ENCODE measurements around the gene HSD17B8.

HSD17B8 gene

DNA sequence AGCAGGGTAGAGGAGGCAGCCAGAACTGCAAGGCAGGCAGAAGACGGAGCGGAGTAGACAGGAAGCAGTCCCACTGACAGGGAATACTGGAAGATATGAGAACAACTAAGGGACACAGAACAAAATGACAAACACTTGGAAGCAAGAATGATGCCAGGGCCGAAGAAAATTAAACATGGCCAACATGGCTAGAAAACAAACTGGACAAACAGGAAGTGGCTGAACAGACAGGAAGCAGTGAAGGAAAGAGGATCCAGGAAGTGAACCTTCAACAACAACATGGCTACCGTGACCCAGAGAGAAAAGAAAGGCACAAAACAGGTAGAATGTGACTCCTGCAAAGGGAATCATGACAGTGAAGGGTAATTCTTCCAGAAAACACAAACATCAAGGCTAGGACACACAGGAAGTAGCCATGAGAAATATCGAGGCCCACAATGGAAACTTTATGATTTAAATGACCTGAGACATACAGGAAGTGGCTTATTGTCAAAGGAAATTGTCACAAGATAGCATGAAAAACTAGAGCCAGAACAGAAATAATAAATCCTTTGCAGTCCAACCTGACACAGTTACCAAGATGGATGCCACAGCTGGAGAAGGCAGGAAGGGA, 21.3 kb upstream of the HSD17B8 start:
- no peaks in the 10 kb centered on the region for H3K79me2 ChIP-seq (ENCODE audit: control insufficient read depth, insufficient read depth, low read length, unreplicated experiment)
- no peaks in the 10 kb centered on the region for H3K36me3 ChIP-seq (ENCODE audit: insufficient read depth, low read length)
- no peaks in the 10 kb centered on the region for H3K4me1 ChIP-seq (ENCODE audit: control insufficient read depth, insufficient read depth, low read length, unreplicated experiment)
- H3K27me3 ChIP-seq (ENCODE audit: insufficient read depth, low read length): no peaks in the 10 kb centered on the region
- H3K4me3 ChIP-seq (ENCODE audit: low read depth, low read length): no peak overlapping the region
- no peak overlapping the region for H3K27ac ChIP-seq (ENCODE audit: low read depth, low read length)
- H2AFZ ChIP-seq (ENCODE audit: low read length, unreplicated experiment): peak overlapping the region; percentile 47

DNA sequence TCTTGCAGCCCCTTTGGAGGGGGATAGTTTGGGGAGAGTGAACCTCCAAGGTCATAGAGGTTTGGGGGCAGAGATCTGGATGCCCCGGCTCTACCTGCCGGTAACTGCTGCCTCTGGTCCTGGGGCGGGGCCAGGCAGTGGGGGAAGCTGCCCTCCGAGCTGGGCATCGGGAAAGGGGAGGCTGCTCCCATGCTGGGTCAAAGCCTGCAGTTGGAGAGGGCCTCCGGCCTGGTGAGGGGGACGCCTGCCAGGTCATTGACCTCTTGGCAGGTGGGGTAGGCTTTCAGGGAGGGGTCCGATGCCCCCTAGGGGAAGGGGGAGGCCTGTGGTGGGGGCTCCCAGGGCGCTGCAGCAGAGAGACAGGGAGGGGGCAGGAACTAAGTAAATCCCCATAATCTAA, 19.3 kb upstream of the HSD17B8 start:
- no peaks in the 10 kb centered on the region for H3K36me3 ChIP-seq (ENCODE audit: insufficient read depth, low read length)
- H3K79me2 ChIP-seq (ENCODE audit: control insufficient read depth, insufficient read depth, low read length, unreplicated experiment): no peaks in the 10 kb centered on the region
- no peak overlapping the region for H3K4me3 ChIP-seq (ENCODE audit: low read depth, low read length)
- H2AFZ ChIP-seq (ENCODE audit: low read length, unreplicated experiment): no peak overlapping the region
- H3K4me1 ChIP-seq (ENCODE audit: control insufficient read depth, insufficient read depth, low read length, unreplicated experiment): no peaks in the 10 kb centered on the region
- H3K27me3 ChIP-seq (ENCODE audit: insufficient read depth, low read length): no peaks in the 10 kb centered on the region
- H3K27ac ChIP-seq (ENCODE audit: low read depth, low read length): no peak overlapping the region

DNA sequence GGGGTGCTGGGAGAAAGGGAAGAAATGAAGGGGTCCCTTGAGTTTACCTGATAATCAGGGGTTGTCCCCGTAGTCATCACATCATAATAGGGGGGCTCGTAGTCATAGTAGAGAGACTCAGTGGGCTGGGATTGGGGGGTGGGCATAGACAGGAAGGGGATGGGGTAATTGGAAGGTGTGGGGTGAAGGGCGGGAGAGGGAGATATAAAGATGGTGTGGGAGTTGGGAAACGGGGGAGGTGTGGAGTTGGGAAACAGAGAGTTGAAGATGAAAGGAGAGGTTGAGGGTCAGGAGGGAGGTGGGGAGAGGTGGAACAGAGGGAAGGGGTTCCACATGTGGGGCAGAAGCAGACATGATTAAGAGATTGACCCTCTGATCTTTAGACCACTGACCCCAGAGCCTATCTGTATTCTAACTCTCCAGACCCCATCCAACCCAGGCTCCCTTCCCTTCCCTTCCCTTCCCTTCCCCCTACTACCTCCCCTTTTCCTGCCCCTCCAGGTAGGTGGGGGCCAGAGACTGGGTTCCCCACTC, 18.7 kb upstream of the HSD17B8 start:
- no peak overlapping the region for H3K4me3 ChIP-seq (ENCODE audit: low read depth, low read length)
- no peak overlapping the region for H2AFZ ChIP-seq (ENCODE audit: low read length, unreplicated experiment)
- no peak overlapping the region for H3K27ac ChIP-seq (ENCODE audit: low read depth, low read length)
- H3K79me2 ChIP-seq (ENCODE audit: control insufficient read depth, insufficient read depth, low read length, unreplicated experiment): no peaks in the 10 kb centered on the region
- H3K4me1 ChIP-seq (ENCODE audit: control insufficient read depth, insufficient read depth, low read length, unreplicated experiment): no peaks in the 10 kb centered on the region
- H3K27me3 ChIP-seq (ENCODE audit: insufficient read depth, low read length): peaks cover 2% of the 10 kb centered on the region; the same call in 1 of the 2 replicates
- no peaks in the 10 kb centered on the region for H3K36me3 ChIP-seq (ENCODE audit: insufficient read depth, low read length)

DNA sequence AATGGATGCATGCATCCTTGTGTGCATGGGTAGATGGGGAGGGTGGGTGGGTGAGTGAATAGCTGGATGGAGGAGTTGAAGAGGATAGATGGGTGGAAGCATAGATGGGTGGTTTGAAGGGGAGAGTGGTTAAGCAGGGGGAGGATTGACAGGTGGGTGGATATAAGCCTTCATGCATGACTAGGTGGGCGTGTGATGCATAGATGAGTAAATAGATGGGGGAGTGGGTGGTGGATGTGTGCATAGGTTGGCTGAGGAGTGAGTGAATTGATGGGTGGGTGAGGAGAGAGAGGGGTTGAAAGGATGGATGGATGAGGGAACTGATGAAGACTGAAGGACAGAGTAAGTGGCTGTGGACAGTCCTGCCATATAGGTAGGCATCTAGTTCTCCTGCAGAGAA, 16.6 kb upstream of the HSD17B8 start:
- H3K79me2 ChIP-seq (ENCODE audit: control insufficient read depth, insufficient read depth, low read length, unreplicated experiment): no peaks in the 10 kb centered on the region
- H3K36me3 ChIP-seq (ENCODE audit: insufficient read depth, low read length): no peaks in the 10 kb centered on the region
- peaks cover 22% of the 10 kb centered on the region for H3K27me3 ChIP-seq (ENCODE audit: insufficient read depth, low read length)
- no peak overlapping the region for H3K4me3 ChIP-seq (ENCODE audit: low read depth, low read length)
- no peak overlapping the region for H2AFZ ChIP-seq (ENCODE audit: low read length, unreplicated experiment)
- no peak overlapping the region for H3K27ac ChIP-seq (ENCODE audit: low read depth, low read length)
- H3K4me1 ChIP-seq (ENCODE audit: control insufficient read depth, insufficient read depth, low read length, unreplicated experiment): peaks cover 8% of the 10 kb centered on the region

DNA sequence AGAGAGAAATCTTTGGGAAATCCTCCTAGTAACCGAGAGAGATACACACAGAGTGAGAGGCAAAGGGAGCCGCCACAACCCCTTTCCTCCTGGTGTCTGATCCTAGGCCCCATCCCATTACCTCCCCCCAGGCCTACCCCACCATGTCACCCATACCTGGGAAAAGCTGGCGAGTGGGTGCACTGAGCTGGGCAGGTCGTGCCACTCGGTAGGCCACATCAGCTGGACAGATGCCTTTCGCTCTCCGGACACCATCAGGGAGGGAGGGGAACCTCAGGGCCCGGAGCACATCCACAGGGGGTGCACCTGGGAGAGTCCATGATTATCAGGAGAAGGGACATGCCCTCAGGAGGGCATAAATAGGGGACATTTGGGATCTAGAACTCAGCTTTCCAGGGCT, 15.3 kb upstream of the HSD17B8 start:
- H3K27me3 ChIP-seq (ENCODE audit: insufficient read depth, low read length): peaks cover 24% of the 10 kb centered on the region

DNA sequence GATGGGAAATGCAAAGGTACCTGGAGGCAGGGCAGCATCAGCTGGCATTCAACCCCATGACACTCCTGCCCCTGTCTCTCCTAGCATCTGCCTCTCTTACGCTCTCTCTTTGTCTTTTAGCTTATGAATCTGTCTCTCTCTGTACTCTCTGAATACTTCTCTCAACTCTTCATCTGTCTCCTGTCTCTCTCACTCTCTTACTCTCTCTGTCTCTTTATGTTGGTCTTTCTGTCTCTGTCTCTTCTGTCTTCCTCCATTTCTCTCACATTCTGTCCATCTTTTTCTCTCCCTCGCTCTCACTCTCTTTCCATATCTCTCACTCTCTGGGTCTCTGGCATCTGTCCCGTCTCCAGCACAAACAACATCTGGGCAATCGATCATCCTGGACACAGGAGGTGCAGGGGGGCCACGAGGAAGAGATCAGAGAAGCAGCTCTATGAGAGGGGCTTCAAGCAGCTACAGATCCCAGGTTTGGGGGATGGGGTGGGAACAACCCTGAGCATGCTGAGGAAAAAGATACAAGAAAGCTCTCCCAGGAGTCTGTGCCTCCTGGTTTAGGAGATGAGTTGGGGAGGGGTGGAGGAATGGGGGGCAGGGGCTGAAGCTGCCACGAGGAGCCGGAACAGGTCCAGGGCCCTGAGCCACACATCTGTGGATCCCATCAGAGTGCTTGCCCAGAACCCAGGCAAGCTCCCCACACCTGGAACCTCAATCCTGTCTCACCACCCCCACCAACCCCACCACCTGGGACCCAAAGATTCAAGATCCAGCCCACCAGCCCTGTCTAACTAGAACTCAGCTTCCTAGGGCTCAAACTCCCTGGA, 14.6 kb upstream of the HSD17B8 start:
- H3K27ac ChIP-seq (ENCODE audit: low read depth, low read length): no peak overlapping the region
- H3K4me3 ChIP-seq (ENCODE audit: low read depth, low read length): no peak overlapping the region
- H3K4me1 ChIP-seq (ENCODE audit: control insufficient read depth, insufficient read depth, low read length, unreplicated experiment): peaks cover 8% of the 10 kb centered on the region
- peaks cover 7% of the 10 kb centered on the region; the same call in 1 of the 2 replicates for H3K36me3 ChIP-seq (ENCODE audit: insufficient read depth, low read length)
- no peak overlapping the region for H2AFZ ChIP-seq (ENCODE audit: low read length, unreplicated experiment)
- no peaks in the 10 kb centered on the region for H3K79me2 ChIP-seq (ENCODE audit: control insufficient read depth, insufficient read depth, low read length, unreplicated experiment)
- peaks cover 24% of the 10 kb centered on the region for H3K27me3 ChIP-seq (ENCODE audit: insufficient read depth, low read length)

More for the DNA sequence above, 15.3 kb upstream of the HSD17B8 start:
- 0 out of 2 replicates have a peak, but pooled peaks cover under 1% of the 10 kb centered on the region for H3K36me3 ChIP-seq (ENCODE audit: insufficient read depth, low read length)
- peaks cover 8% of the 10 kb centered on the region for H3K4me1 ChIP-seq (ENCODE audit: control insufficient read depth, insufficient read depth, low read length, unreplicated experiment)
- H2AFZ ChIP-seq (ENCODE audit: low read length, unreplicated experiment): no peak overlapping the region
- H3K79me2 ChIP-seq (ENCODE audit: control insufficient read depth, insufficient read depth, low read length, unreplicated experiment): no peaks in the 10 kb centered on the region
- no peak overlapping the region for H3K27ac ChIP-seq (ENCODE audit: low read depth, low read length)
- H3K4me3 ChIP-seq (ENCODE audit: low read depth, low read length): no peak overlapping the region

DNA sequence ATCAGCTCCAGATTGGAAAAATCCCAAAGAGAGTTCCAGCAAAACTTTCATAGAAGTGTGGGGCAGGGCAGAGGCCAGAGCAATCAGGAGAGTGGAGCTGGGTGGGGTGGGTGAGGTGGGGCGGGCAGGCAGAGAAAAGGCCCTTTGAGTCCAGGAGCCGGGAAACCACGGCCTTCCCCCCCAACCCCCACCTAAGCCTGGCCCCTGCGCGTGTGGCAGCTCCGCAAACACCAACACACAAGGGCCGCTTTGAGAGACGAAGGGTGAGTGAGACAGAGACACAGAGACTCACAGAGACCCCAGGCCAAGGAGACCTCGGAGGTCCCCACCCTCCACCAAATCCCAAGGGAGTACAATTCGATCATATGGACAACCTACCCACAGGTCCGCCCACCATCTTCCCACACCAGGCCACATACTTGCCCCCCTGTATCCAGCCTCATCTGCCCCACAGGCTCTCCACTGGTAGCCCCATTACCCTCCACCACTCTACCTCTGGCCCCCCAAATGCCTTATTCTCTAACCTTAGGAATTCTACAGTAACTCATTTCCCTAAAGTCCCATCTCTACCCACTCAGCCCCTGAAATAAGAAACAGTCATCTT, 13.8 kb upstream of the HSD17B8 start:
- Histone ChIP-seq H2AFZ (ENCODE audit: low read length, unreplicated experiment) (no peak overlapping the region), H3K36me3 (ENCODE audit: insufficient read depth, low read length) (peaks cover 13% of the 10 kb centered on the region; the same call in 1 of the 2 replicates), H3K4me3 (ENCODE audit: low read depth, low read length) (no peak overlapping the region), H3K4me1 (ENCODE audit: control insufficient read depth, insufficient read depth, low read length, unreplicated experiment) (peaks cover 8% of the 10 kb centered on the region), H3K27me3 (ENCODE audit: insufficient read depth, low read length) (peaks cover 24% of the 10 kb centered on the region), H3K79me2 (ENCODE audit: control insufficient read depth, insufficient read depth, low read length, unreplicated experiment) (no peaks in the 10 kb centered on the region), H3K27ac (ENCODE audit: low read depth, low read length) (no peak overlapping the region)

DNA sequence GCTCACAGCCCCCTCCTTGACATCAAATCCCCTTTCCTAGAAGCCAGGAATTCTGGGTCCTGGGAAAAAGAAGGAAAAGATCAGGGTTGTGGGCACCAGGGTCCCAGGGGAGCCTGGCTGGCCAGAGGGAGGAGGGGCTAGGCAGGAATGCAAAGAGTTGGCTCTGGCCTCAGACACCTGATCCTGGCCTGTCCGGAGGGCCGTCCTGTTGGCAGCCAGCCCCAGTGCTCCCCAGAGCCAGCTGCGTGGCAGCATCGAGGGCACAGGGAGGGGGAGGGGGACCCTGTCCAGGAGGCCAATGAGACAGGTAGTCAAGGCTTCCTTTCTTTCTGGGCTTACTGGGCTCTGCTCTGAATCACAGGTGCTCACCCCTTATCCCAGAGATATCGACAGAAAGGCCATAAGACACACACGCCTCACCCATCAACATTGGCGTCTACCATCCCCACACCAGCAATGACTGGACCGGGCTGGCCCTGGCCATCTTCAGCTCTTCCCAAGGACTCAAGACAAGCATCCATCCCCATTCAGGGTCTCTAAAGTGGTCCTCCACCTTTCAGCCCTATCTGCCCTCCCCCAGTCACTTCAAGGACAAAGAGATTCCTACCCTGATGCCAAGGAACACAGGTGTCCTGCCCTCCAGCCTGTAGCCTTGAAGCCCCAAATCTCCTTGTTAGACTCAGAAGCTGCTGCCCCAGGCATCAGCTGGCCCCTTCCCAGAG, 12.9 kb upstream of the HSD17B8 start:
- no peaks in the 10 kb centered on the region for H3K79me2 ChIP-seq (ENCODE audit: control insufficient read depth, insufficient read depth, low read length, unreplicated experiment)
- peaks cover 24% of the 10 kb centered on the region for H3K27me3 ChIP-seq (ENCODE audit: insufficient read depth, low read length)
- no peak overlapping the region for H2AFZ ChIP-seq (ENCODE audit: low read length, unreplicated experiment)
- H3K27ac ChIP-seq (ENCODE audit: low read depth, low read length): no peak overlapping the region
- peaks cover 8% of the 10 kb centered on the region for H3K4me1 ChIP-seq (ENCODE audit: control insufficient read depth, insufficient read depth, low read length, unreplicated experiment)
- peaks cover 16% of the 10 kb centered on the region; the same call in 1 of the 2 replicates for H3K36me3 ChIP-seq (ENCODE audit: insufficient read depth, low read length)
- no peak overlapping the region for H3K4me3 ChIP-seq (ENCODE audit: low read depth, low read length)

DNA sequence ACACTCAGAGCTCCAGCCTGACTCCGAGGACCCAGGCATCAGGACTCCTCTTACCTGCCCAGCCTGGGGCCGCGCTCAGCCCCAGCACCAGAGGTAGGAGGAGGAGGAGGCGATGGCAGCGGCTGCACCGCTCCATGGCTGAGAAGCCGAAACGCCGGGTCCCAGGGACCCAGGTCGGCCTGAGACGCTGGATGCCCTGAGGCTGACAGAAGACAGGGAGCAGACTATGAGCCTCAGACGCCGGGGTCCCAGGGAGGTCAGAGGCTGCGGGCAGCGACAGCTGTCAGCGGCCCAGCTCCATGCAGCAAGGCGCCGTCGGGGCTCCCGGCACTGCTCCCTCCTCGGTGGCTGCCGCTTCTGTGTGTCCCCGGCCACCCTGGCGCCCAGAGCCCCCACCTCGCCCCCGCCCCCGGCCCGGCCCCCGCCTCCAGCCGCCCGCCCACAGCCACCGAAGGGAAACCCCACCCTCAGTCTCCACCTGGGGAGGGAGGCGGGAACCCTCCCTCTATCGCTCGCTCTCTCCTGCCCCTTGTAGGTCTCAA, 12.3 kb upstream of the HSD17B8 start, which contains the start of gene COL11A2:
Gene COL11A2 (minus strand): TSS at position 363 of the 542 bp plus-strand sequence. CDS start 227 bp downstream, at position 136.
- Histone ChIP-seq H3K4me3 (ENCODE audit: low read depth, low read length) (peak within 1 kb of the TSS; percentile 47; the same call in 1 of the 2 replicates), H3K27ac (ENCODE audit: low read depth, low read length) (no peak within 1 kb of the TSS), H2AFZ (ENCODE audit: low read length, unreplicated experiment) (no peak within 1 kb of the TSS)

More for the DNA sequence above, 12.3 kb upstream of the HSD17B8 start, which contains the start of gene COL11A2:
- Histone ChIP-seq H3K36me3 (ENCODE audit: insufficient read depth, low read length) (peaks cover 16% of the 10 kb centered on the region; the same call in 1 of the 2 replicates), H3K4me1 (ENCODE audit: control insufficient read depth, insufficient read depth, low read length, unreplicated experiment) (peaks cover 8% of the 10 kb centered on the region), H3K79me2 (ENCODE audit: control insufficient read depth, insufficient read depth, low read length, unreplicated experiment) (no peaks in the 10 kb centered on the region), H3K27me3 (ENCODE audit: insufficient read depth, low read length) (peaks cover 24% of the 10 kb centered on the region)

All from ACC112 (cell line).